ENCODE results near the gene SERTAD3.

SERTAD3 gene

GRCh38 chr19:40425450-40426287 lies 18.5 kb downstream of the SERTAD3 start, which contains the start of gene SERTAD1:
Gene SERTAD1, minus strand, starts transcription at chr19:40425992. Its CDS starts 2,446 bp downstream, at chr19:40423546.
- peak; percentile 99 for DNase-seq (ENCODE audit: low spot score)

DNA sequence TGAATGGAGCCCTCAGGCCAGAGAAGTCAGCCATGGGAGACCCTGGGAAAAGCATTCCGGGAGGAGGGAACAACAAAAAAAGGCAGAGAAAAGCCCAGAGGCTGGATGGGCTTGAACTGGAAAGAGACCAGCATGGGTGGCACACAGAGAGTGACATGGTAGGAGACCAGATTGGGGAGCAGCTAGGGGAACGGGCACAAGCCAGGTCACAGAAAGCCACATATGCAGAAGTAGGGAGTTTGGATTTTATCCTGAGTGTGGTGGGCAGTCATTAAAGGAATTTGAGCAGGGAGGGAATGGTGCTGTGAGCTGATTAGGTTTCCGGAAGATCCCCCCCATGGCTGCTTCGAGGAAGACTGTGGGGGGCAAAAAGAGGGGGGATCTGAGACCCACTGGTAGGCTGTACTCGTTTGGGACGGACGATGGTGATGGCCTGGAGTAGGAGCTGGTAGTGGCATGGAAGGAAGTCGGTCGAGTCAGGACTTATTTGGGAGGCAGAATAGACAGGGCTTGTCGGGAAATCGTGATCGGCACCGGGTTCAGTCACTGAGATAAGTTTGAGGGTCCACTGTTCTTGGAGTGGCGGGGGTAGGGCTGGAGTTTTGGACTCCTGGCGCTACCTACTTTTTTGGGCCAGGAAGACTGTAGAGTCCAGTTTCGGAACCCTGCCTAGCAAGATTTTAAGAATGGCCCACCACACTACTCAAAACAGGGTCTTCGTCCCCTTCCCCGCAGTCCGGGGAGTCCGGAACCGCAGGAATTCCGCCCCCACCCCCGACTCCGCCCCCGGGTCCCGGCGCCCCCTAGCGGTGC lies 19.3 kb downstream of the SERTAD3 start:
- no peak for DNase-seq (ENCODE audit: low spot score)

GRCh38 chr19:40423938-40424337 lies 20.2 kb downstream of the SERTAD3 start:
- DNase-seq (ENCODE audit: low spot score) = no peak

- DNase-seq (ENCODE audit: low spot score) = no peak
Observed at GRCh38 chr19:40422748-40423566, 21.2 kb downstream of the SERTAD3 start.

- DNase-seq (ENCODE audit: low spot score) = peak; percentile 60
Observed at GRCh38 chr19:40421993-40422747, 22.0 kb downstream of the SERTAD3 start.

- DNase-seq (ENCODE audit: low spot score) = peak; percentile 89
Observed at GRCh38 chr19:40420766-40421765, 23.1 kb downstream of the SERTAD3 start.

- no peak for DNase-seq (ENCODE audit: low spot score)
Observed at GRCh38 chr19:40420451-40420765, 23.7 kb downstream of the SERTAD3 start.

GRCh38 chr19:40419780-40420179 lies 24.4 kb downstream of the SERTAD3 start:
- no peak for DNase-seq (ENCODE audit: low spot score)

DNA sequence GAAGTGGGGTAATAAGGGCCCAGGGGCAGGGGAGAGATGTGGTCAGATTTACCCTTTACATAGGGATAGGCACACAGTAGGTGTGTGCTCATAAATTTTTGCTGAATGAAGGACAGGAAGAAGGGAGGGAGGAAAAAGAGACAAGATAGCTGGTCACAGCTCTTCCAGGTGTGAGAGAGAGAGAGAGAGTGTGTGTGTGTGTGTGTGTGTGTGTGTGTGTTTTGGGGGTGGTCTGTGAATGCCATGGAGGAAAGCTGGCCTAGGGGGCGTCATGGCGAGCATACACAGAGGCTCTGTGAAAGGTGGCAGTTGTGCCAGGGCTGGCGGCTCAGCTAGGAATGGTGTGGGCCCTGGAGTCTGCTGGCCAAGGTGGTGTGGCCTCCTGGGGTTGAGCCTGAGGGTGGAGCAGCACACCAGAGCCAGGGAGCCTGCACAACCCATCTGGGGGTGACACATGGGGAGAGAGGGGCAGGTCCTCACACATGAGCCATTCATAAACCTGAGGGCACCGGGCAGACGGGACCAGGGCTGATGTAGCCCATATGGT lies 25.0 kb downstream of the SERTAD3 start:
- DNase-seq (ENCODE audit: low spot score) = no peak

DNA sequence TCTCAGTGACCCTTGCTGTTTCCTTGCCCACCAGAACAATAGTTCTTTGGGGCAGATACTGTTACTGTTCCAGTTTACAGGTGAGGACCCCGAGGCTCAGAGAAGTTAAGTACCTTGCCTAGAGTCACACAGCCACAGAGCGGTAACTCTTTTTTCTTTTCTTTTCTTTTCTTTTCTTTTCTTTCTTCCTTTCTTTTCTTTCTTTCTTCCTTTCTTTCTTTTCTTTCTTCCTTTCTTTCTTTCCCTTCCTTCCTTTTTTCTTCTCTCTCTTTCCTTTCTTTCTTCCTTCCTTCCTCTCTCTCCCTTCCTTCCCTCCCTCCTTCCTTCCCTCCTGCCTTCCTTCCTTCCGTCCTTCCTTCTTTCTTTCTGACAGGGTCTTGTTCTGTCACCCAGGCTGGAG lies 26.1 kb downstream of the SERTAD3 start:
- no peak for DNase-seq (ENCODE audit: low spot score)

DNA sequence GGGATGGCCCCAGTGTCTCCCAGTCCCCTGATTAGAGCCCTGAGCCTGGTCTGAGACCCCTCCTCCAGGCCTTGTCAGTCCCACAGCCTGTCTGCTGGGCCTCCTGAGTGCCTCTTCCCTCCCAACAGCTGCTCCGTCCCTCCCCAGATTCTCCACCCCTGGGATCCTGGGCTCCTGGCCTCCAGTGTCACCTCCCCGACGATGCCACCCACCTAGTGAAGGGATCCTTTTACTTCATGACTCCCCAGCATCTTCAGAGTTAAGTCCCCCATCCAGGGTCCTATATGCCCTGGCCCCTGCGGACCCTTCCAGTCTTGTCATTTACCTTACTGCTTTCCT lies 26.5 kb downstream of the SERTAD3 start:
- no peak for DNase-seq (ENCODE audit: low spot score)

DNA sequence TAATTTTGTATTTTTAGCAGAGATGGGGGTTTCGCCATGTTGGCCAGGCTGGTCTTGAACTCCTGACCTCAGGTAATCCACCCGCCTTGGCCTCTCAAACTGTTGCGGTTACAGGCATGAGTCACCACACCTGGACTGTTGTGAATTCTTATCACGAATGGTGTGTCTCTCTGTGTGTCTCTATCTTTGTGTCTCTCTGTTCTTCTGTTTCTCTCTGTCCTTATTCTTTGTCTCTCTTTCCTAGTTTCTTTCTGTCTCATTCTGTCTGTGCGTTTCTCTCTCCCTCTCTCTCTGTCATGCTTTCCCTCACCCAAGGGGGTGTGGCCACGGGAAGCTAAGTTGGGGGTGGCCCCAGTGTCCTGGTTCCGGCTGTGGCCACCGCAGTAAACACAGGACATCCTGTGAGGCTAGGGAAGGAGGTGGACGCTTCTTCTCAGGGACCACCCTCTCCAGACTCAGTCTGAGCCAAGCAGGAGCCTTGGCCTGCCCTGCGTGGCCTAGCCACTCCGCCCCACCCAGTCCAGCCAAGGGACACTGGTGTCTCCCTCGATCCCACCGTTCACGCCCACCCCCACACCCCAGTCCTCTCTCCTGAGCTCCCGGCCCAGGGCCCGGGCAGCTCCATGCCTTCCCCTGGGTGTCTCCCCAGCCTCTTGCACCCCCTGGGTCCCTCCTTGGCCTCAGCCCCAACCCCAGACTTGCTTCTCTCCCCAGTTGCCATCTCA lies 27.1 kb downstream of the SERTAD3 start:
- no peak for DNase-seq (ENCODE audit: low spot score)

DNA sequence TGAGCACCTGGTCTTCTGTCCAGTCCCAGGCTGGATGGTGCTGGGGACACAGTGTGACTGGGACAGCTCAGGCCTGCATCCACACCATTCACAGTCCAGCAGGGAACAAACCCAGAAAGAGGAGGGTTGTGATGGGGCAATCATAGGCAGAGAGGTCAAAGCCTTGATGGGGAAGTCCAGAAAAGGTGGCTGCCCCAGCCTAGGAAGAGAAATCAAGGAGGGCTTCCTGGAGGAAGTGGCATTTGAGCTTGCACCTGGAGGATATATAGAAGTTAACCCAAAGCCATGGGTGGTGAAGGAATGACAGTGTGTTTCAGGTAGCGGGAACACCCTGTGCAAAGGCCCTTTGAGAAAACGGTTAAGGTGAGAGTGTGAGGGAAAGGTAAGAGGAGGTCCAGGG lies 28.4 kb downstream of the SERTAD3 start:
- DNase-seq (ENCODE audit: low spot score) = no peak

- no peak for DNase-seq (ENCODE audit: low spot score)
Observed at GRCh38 chr19:40414542-40415535, 29.3 kb downstream of the SERTAD3 start.

- DNase-seq (ENCODE audit: low spot score) = no peak
Observed at GRCh38 chr19:40413291-40413845, 30.8 kb downstream of the SERTAD3 start, which contains the start of gene PRX. Gene PRX, minus strand, starts transcription at chr19:40413378. Its CDS starts 5,446 bp downstream, at chr19:40407932.

- DNase-seq (ENCODE audit: low spot score) = no peak
Observed at GRCh38 chr19:40412866-40413265, 31.3 kb downstream of the SERTAD3 start.

DNA sequence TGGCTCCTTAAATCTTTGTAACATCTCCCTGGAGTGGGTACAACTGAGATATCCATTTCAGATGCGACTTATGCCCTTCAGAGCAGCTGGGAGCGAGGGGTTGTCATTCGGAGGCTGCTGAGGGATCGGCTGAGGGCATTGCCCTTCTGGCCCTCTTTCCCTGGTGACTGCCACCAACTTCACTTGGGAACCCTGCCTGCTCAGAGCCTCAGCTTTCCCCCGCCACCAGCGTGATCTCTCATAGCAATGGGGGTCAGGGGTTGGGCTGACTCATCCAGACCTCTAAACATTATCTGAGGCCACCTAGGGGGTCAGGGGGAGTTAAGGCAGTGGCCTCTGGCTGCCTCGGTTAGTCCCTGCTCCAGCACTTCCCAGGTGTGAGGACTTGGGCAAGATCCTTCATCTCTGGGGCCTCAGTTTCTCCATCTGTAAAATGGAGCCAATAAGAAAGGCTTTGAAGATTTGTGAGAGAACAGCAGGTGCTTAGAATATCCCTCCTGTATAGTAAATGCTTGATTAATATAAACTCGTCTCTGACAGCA lies 32.1 kb downstream of the SERTAD3 start:
- no peak for DNase-seq (ENCODE audit: low spot score)
